Lower leg skin (tissue), 3 donors: ENCODE results near the gene TNFAIP8.

Experiments
- POLR2A ChIP-seq, 2 donors: fragments of 450-650 bp; IDR thresholded peaks; one replicate each; pipeline ENCODE4 v1.6.1; 2016 to 2017; ENCODE audit warnings: antibody characterized with exemption in 2 of 2, mild to moderate bottlenecking in 1 of 2, moderate library complexity in 1 of 2
- TF ChIP-seq, protein P1 (sequence below), 3 donors: fragments of 450-650 bp; IDR thresholded peaks; one replicate each; pipeline ENCODE4 v1.5.1; 2016; ENCODE audit warnings: antibody characterized with exemption in 3 of 3, mild to moderate bottlenecking in 3 of 3, moderate library complexity in 2 of 3

DNA sequence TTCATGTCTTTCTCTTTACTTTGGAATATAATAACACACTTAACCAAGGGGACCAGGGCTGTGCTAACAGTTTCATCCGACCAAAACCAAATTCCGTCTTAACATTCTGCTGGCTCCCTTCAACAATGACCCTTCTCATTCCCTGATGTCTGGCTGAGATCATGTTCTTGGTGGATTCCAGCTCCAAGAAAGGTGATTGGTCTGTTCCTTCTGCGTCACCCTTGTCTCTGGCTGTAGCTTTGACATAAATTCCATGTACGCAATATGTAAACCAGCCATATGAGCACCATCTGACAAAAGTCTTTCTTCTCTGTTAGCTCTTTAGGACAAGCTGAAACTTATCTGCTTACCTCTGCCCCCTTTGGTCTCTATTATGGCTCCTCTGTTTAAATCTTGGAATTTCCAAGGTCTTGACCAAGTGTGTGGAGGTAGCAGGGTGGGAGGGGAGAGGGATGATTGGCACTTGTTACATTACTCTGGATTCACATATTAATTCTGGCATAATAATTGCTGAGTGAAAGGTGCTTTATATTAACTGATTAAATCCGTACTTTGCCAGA is 50.8 kb downstream of the TNFAIP8 start:
- no peak for TF ChIP-seq POLR2A (IDR thresholded peaks at IDR 0.05)
- TF ChIP-seq, protein P1, sequence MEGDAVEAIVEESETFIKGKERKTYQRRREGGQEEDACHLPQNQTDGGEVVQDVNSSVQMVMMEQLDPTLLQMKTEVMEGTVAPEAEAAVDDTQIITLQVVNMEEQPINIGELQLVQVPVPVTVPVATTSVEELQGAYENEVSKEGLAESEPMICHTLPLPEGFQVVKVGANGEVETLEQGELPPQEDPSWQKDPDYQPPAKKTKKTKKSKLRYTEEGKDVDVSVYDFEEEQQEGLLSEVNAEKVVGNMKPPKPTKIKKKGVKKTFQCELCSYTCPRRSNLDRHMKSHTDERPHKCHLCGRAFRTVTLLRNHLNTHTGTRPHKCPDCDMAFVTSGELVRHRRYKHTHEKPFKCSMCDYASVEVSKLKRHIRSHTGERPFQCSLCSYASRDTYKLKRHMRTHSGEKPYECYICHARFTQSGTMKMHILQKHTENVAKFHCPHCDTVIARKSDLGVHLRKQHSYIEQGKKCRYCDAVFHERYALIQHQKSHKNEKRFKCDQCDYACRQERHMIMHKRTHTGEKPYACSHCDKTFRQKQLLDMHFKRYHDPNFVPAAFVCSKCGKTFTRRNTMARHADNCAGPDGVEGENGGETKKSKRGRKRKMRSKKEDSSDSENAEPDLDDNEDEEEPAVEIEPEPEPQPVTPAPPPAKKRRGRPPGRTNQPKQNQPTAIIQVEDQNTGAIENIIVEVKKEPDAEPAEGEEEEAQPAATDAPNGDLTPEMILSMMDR (IDR thresholded peaks at IDR 0.05): no peak
